Endothelial cell of umbilical vein (primary cell): ENCODE results near the gene LRRC7. TPM values are rescaled to one million over a fixed set of nuclear protein-coding genes. Genes with fewer than 3 reads are reported as not detected.

ENCODE experiments used
- BruUV-seq: library from RNA; stranded (reverse); fragments of 400-500 nt; replicated peaks from 2 replicates; lab custom pipeline; 2021; lab: Mats Ljungman, UMichigan
- CTCF ChIA-PET: fragments of 300-600, 350-600 bp; sonication (Branson Sonifier 250); formaldehyde crosslinking; loops from one replicate; lab custom pipeline; 2021; ENCODE audit warnings: antibody characterized with exemption, inconsistent platforms; lab: Charles Lee
- POLR2A ChIA-PET: fragments of 300-600, 350-600 bp; sonication (Branson Sonifier 250); formaldehyde crosslinking; loops from one replicate; lab custom pipeline; 2021; ENCODE audit warnings: antibody characterized with exemption, inconsistent platforms; lab: Charles Lee
- DNase-seq: peaks from one replicate; pipeline ENCODE4 v3.0.0-alpha.2; 2011; ENCODE audit warnings: low read depth, low spot score
- FAIRE-seq: peaks from 2 replicates; lab custom pipeline; 2011; peaks lifted over from hg19 to GRCh38; lab: Jason Lieb, UNC
- H2AFZ ChIP-seq: 2 replicates; pipeline ENCODE4 v1.6.0; 2012; ENCODE audit warnings: low read depth, low read length, control low read depth, inconsistent platforms
- H3K27ac ChIP-seq: 2 replicates; pipeline ENCODE4 v1.5.1; 2011; ENCODE audit warnings: low read depth, mild to moderate bottlenecking, control low read depth, low read length, moderate library complexity; ENCODE audit not compliant: insufficient read depth
- H3K27me3 ChIP-seq, 2 experiments: 2 replicates each; pipeline versions ENCODE4 v1.6.0 to v1.6.1; 2011; ENCODE audit warnings: low read length in 2 of 2, mixed read lengths in 1 of 2; ENCODE audit not compliant: control insufficient read depth in 2 of 2, insufficient read depth in 2 of 2
- H3K36me3 ChIP-seq, 2 experiments: 2 replicates in 1 of 2; 3 replicates in 1 of 2; pipeline ENCODE4 v1.5.1; 2011; ENCODE audit warnings: low read length in 2 of 2, mild to moderate bottlenecking in 1 of 2, moderate library complexity in 1 of 2; ENCODE audit not compliant: control insufficient read depth in 2 of 2, insufficient read depth in 2 of 2; ENCODE audit errors: extremely low read depth in 1 of 2
- H3K4me1 ChIP-seq: 3 replicates; pipeline ENCODE4 v1.5.1; 2011; ENCODE audit warnings: mild to moderate bottlenecking, low read length; ENCODE audit not compliant: control insufficient read depth, insufficient read depth; ENCODE audit errors: extremely low read depth
- H3K4me2 ChIP-seq: 2 replicates; pipeline ENCODE4 v1.6.1; 2011; ENCODE audit warnings: low read length, control low read depth, mixed read lengths; ENCODE audit not compliant: insufficient read depth
- H3K4me3 ChIP-seq, 3 experiments: fragments of 200-600 bp in 1 of 3; sonication (generic), shearing (Covaris generic) in 1 of 3; replicated peaks in 1 of 3; 2 replicates each; pipeline ENCODE4 v1.5.1; 2011 to 2016; ENCODE audit warnings: control low read depth in 3 of 3, low read length in 3 of 3, mild to moderate bottlenecking in 2 of 3, inconsistent platforms in 1 of 3, low read depth in 1 of 3, moderate library complexity in 1 of 3; ENCODE audit not compliant: insufficient read depth in 1 of 3
- H3K79me2 ChIP-seq: 2 replicates; pipeline ENCODE4 v1.6.0; 2012; ENCODE audit warnings: low read length, inconsistent platforms; ENCODE audit not compliant: control insufficient read depth, insufficient read depth
- H3K9ac ChIP-seq: replicated peaks from 2 replicates; pipeline ENCODE3; 2011; ENCODE audit warnings: low read length, control low read depth; ENCODE audit not compliant: insufficient read depth; ENCODE audit errors: extremely low read depth
- H3K9me1 ChIP-seq: replicated peaks from 3 replicates; pipeline ENCODE4 v1.6.0; 2011; ENCODE audit warnings: mild to moderate bottlenecking, low read length; ENCODE audit not compliant: control insufficient read depth, insufficient read depth; ENCODE audit errors: extremely low read depth
- H3K9me3 ChIP-seq: replicated peaks from 2 replicates; pipeline ENCODE4 v1.5.1; 2012; ENCODE audit warnings: low read length, inconsistent platforms; ENCODE audit not compliant: control insufficient read depth, insufficient read depth
- H4K20me1 ChIP-seq: replicated peaks from 2 replicates; pipeline ENCODE3; 2011; ENCODE audit warnings: mild to moderate bottlenecking, low read length; ENCODE audit not compliant: control insufficient read depth, insufficient read depth; ENCODE audit errors: extremely low read depth
- EZH2 ChIP-seq: IDR thresholded peaks from 2 replicates; pipeline ENCODE4 v1.6.1; 2012; ENCODE audit warnings: borderline replicate concordance, low read depth, mild to moderate bottlenecking, moderate library complexity, low read length, inconsistent platforms; ENCODE audit not compliant: severe bottlenecking
- FOS ChIP-seq: IDR thresholded peaks from 2 replicates; pipeline ENCODE4 v1.6.1; 2011; ENCODE audit warnings: mild to moderate bottlenecking, low read length, moderate library complexity, borderline replicate concordance; ENCODE audit not compliant: insufficient read depth
- GATA2 ChIP-seq: IDR thresholded peaks from 2 replicates; pipeline ENCODE4 v1.7.0; 2011; ENCODE audit warnings: low read depth, mild to moderate bottlenecking, moderate library complexity, mixed read lengths, low read length; ENCODE audit not compliant: insufficient read length, insufficient read depth
- JUN ChIP-seq: IDR thresholded peaks from 2 replicates; pipeline ENCODE4 v1.6.1; 2011; ENCODE audit warnings: borderline replicate concordance, low read depth; ENCODE audit not compliant: insufficient read length, insufficient read depth
- MYC ChIP-seq: IDR thresholded peaks from one replicate; pipeline ENCODE4 v1.6.1; 2011; ENCODE audit warnings: mild to moderate bottlenecking, low read depth, low read length
- POLR2A ChIP-seq: IDR thresholded peaks from 2 replicates; pipeline ENCODE4 v1.6.1; 2012; ENCODE audit warnings: low read depth, mild to moderate bottlenecking, control low read depth, low read length
- POLR2AphosphoS5 ChIP-seq: IDR thresholded peaks from 2 replicates; pipeline ENCODE4 v1.6.1; 2012; ENCODE audit warnings: low read depth, mild to moderate bottlenecking, control low read depth, low read length, moderate library complexity; ENCODE audit not compliant: insufficient read depth
- dilution Hi-C: fragments of 300-500 bp; cut with MboI; formaldehyde crosslinking; loops from one replicate; pipeline ENCODE4 v1.15.0; 2019; ENCODE audit warnings: low sequenced_read_pairs; ENCODE audit not compliant: extremely low pct_ligation_motif_present
- intact Hi-C: fragments of 100-400 bp; cut with micrococcal nuclease; formaldehyde crosslinking; loops from one replicate; pipeline ENCODE4 v1.10.0; 2022
- polyA plus RNA-seq, 4 experiments: library from polyadenylated mRNA; depleted of rRNA in 3 of 4; stranded (reverse) in 3 of 4; unstranded in 1 of 4; fragments of >200 nt; gene quantifications; 2 replicates each; pipeline versions ENCODE4 v1.2.1 to v1.2.3, GENCODE V29; 2011 to 2012; ENCODE audit warnings: missing spikeins in 1 of 4
- total RNA-seq: library from RNA; stranded (reverse); gene quantifications from 2 replicates; pipeline ENCODE4 v1.2.3, GENCODE V29; 2021
- TF ChIP-seq, protein P1 (sequence below), 2 donors: IDR thresholded peaks; 1 replicate in 1 of 2; 2 replicates in 1 of 2; pipeline ENCODE4 v1.5.1; 2011; ENCODE audit warnings: low read length in 2 of 2, mild to moderate bottlenecking in 2 of 2, moderate library complexity in 2 of 2, control low read depth in 1 of 2, inconsistent platforms in 1 of 2, low read depth in 1 of 2; ENCODE audit not compliant: insufficient read depth in 1 of 2; ENCODE audit errors: extremely low read depth in 1 of 2
- TF ChIP-seq, protein P2 (sequence below): IDR thresholded peaks from 2 replicates; pipeline ENCODE4 v1.6.1; 2011; ENCODE audit not compliant: insufficient read depth, insufficient read length

Gene LRRC7
- total and polyA plus RNA-seq, 2 donors (not counting 3 experiments of a cell fraction or from before 2014, with no cell fraction given): 0.11 to 0.58 TPM

DNA sequence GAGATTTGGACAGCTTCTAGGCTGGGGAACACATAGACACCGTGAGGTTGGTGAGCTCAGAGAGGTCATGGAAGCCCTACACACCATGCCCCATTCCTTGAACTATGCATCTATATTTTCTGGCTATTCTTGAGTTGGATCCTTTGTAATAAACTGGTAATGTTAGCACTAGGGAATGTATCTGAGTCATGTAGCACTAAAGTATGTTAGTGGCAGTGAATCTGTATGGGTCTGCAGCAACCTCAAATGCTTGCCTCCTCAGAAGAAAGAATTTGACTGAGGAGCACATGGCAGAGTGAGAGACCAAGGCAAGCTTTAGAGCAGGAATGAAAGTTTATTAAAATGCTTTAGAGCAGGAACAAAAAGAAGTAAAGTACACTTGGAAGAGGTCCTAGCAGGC lies 43.7 kb upstream of the LRRC7 start:
- FAIRE-seq (no peak), DNase-seq (no peak)
- ChIA-PET CTCF (interaction anchor here (1.6 kb wide), 1 partner anchor 9 kb away, joined by 5 read pairs; no protein-coding TSS in a partner anchor), POLR2A (no interaction called here)
- no peaks in the 10 kb centered on the region for H3K9me1 ChIP-seq
- H3K4me2 ChIP-seq: no peak overlapping the region
- intact Hi-C loops: no loop called here
- TF ChIP-seq POLR2AphosphoS5 (no peak), FOS (no peak), MYC (no peak), POLR2A (no peak), GATA2 (no peak), EZH2 (no peak), JUN (no peak)
- TF ChIP-seq, protein P1, sequence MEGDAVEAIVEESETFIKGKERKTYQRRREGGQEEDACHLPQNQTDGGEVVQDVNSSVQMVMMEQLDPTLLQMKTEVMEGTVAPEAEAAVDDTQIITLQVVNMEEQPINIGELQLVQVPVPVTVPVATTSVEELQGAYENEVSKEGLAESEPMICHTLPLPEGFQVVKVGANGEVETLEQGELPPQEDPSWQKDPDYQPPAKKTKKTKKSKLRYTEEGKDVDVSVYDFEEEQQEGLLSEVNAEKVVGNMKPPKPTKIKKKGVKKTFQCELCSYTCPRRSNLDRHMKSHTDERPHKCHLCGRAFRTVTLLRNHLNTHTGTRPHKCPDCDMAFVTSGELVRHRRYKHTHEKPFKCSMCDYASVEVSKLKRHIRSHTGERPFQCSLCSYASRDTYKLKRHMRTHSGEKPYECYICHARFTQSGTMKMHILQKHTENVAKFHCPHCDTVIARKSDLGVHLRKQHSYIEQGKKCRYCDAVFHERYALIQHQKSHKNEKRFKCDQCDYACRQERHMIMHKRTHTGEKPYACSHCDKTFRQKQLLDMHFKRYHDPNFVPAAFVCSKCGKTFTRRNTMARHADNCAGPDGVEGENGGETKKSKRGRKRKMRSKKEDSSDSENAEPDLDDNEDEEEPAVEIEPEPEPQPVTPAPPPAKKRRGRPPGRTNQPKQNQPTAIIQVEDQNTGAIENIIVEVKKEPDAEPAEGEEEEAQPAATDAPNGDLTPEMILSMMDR (IDR thresholded peaks at IDR 0.05; ENCODE audit: extremely low read depth in 1 of 2, insufficient read depth in 1 of 2, low read depth in 1 of 2, low read length in 2 of 2): no peak
- TF ChIP-seq, protein P2, sequence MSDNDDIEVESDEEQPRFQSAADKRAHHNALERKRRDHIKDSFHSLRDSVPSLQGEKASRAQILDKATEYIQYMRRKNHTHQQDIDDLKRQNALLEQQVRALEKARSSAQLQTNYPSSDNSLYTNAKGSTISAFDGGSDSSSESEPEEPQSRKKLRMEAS: no peak
- no TSS peak for BruUV-seq
- no peaks in the 10 kb centered on the region for H3K79me2 ChIP-seq
- H3K4me3 ChIP-seq: no peak overlapping the region
- no peak overlapping the region for H2AFZ ChIP-seq
- no peak overlapping the region for H3K27ac ChIP-seq
- no peaks in the 10 kb centered on the region for H3K27me3 ChIP-seq
- dilution Hi-C loops: no loop called here
- H3K4me1 ChIP-seq: no peaks in the 10 kb centered on the region
- H3K36me3 ChIP-seq: no peaks in the 10 kb centered on the region
- no peaks in the 10 kb centered on the region for H4K20me1 ChIP-seq
- no peak overlapping the region for H3K9ac ChIP-seq
- no peaks in the 10 kb centered on the region for H3K9me3 ChIP-seq
